HUES6 (cell line): ENCODE data around the gene KATNA1.
A peak's percentile ranks its signal among the peaks of the same experiment; 100 is the strongest.

Source experiments
- H3K27ac ChIP-seq: 2 replicates; pipeline ENCODE4 v1.7.0; 2013; ENCODE audit warnings: low read depth, mild to moderate bottlenecking, low read length, inconsistent platforms
- H3K27me3 ChIP-seq: 2 replicates; pipeline ENCODE4 v1.6.1; 2013; ENCODE audit warnings: low read length; ENCODE audit not compliant: control insufficient read depth, insufficient read depth
- H3K36me3 ChIP-seq: 2 replicates; pipeline ENCODE4 v1.6.1; 2013; ENCODE audit warnings: low read length; ENCODE audit not compliant: control insufficient read depth, insufficient read depth
- H3K4me1 ChIP-seq: 2 replicates; pipeline ENCODE4 v1.6.1; 2013; ENCODE audit warnings: low read length; ENCODE audit not compliant: control insufficient read depth, insufficient read depth
- H3K4me3 ChIP-seq: 2 replicates; pipeline ENCODE4 v1.5.1; 2013; ENCODE audit warnings: low read depth, low read length
- H3K9ac ChIP-seq: one replicate; pipeline ENCODE4 v1.6.1; 2013; ENCODE audit warnings: mild to moderate bottlenecking, low read length
- H3K9me3 ChIP-seq: 2 replicates; pipeline ENCODE4 v1.6.1; 2013; ENCODE audit warnings: low read depth, low read length; ENCODE audit not compliant: control insufficient read depth, insufficient read depth

The KATNA1 gene

GRCh38 chr6:149608381-149608982, 40.0 kb downstream of the KATNA1 start:
- peaks cover 7% of the 10 kb centered on the region; the same call in 1 of the 2 replicates for H3K36me3 ChIP-seq

GRCh38 chr6:149600508-149600907, 48.0 kb downstream of the KATNA1 start:
- H3K9ac ChIP-seq: no peak overlapping the region
- H3K9me3 ChIP-seq: no peaks in the 10 kb centered on the region
- H3K4me1 ChIP-seq: no peaks in the 10 kb centered on the region
- H3K27me3 ChIP-seq: no peaks in the 10 kb centered on the region
- no peak overlapping the region for H3K27ac ChIP-seq
- no peak overlapping the region for H3K4me3 ChIP-seq
- H3K36me3 ChIP-seq: peaks cover 54% of the 10 kb centered on the region

More at GRCh38 chr6:149608381-149608982, 40.0 kb downstream of the KATNA1 start:
- H3K9me3 ChIP-seq: peaks cover 3% of the 10 kb centered on the region; the same call in 1 of the 2 replicates
- no peak overlapping the region for H3K27ac ChIP-seq
- no peak overlapping the region for H3K9ac ChIP-seq
- no peaks in the 10 kb centered on the region for H3K27me3 ChIP-seq
- no peaks in the 10 kb centered on the region for H3K4me1 ChIP-seq
- no peak overlapping the region for H3K4me3 ChIP-seq

- Histone ChIP-seq H3K9me3 (no peaks in the 10 kb centered on the region), H3K27ac (no peak overlapping the region), H3K36me3 (peaks cover 73% of the 10 kb centered on the region), H3K9ac (no peak overlapping the region), H3K4me3 (no peak overlapping the region), H3K27me3 (no peaks in the 10 kb centered on the region), H3K4me1 (no peaks in the 10 kb centered on the region)
Observed at GRCh38 chr6:149593408-149593807, 55.1 kb downstream of the KATNA1 start.

- no peaks in the 10 kb centered on the region for H3K9me3 ChIP-seq
- H3K4me1 ChIP-seq: no peaks in the 10 kb centered on the region
- no peak overlapping the region for H3K4me3 ChIP-seq
- no peak overlapping the region for H3K9ac ChIP-seq
- H3K27me3 ChIP-seq: no peaks in the 10 kb centered on the region
- H3K36me3 ChIP-seq: peaks cover 74% of the 10 kb centered on the region
- no peak overlapping the region for H3K27ac ChIP-seq
Observed at GRCh38 chr6:149592983-149593382, 55.5 kb downstream of the KATNA1 start.

GRCh38 chr6:149586149-149586548, 62.4 kb downstream of the KATNA1 start:
- no peaks in the 10 kb centered on the region for H3K27me3 ChIP-seq
- H3K27ac ChIP-seq: no peak overlapping the region
- H3K36me3 ChIP-seq: peaks cover 66% of the 10 kb centered on the region
- H3K4me1 ChIP-seq: no peaks in the 10 kb centered on the region
- H3K4me3 ChIP-seq: no peak overlapping the region
- H3K9me3 ChIP-seq: no peaks in the 10 kb centered on the region
- H3K9ac ChIP-seq: no peak overlapping the region

GRCh38 chr6:149581349-149581748, 67.2 kb downstream of the KATNA1 start:
- H3K9ac ChIP-seq: no peak overlapping the region
- H3K9me3 ChIP-seq: no peaks in the 10 kb centered on the region
- peaks cover 63% of the 10 kb centered on the region for H3K36me3 ChIP-seq
- no peaks in the 10 kb centered on the region for H3K27me3 ChIP-seq
- H3K4me1 ChIP-seq: no peaks in the 10 kb centered on the region
- no peak overlapping the region for H3K27ac ChIP-seq
- H3K4me3 ChIP-seq: no peak overlapping the region

- Histone ChIP-seq H3K27ac (no peak overlapping the region), H3K4me3 (no peak overlapping the region), H3K9ac (no peak overlapping the region), H3K27me3 (no peaks in the 10 kb centered on the region), H3K4me1 (no peaks in the 10 kb centered on the region), H3K9me3 (no peaks in the 10 kb centered on the region), H3K36me3 (peaks cover 63% of the 10 kb centered on the region)
Observed at GRCh38 chr6:149580880-149581279, 67.6 kb downstream of the KATNA1 start.

GRCh38 chr6:149567945-149568585, 80.4 kb downstream of the KATNA1 start:
- H3K4me1 ChIP-seq: peaks cover 7% of the 10 kb centered on the region; the same call in 1 of the 2 replicates
- H3K27me3 ChIP-seq: no peaks in the 10 kb centered on the region
- no peaks in the 10 kb centered on the region for H3K9me3 ChIP-seq
- no peak overlapping the region for H3K27ac ChIP-seq
- H3K9ac ChIP-seq: no peak overlapping the region
- no peak overlapping the region for H3K4me3 ChIP-seq
- H3K36me3 ChIP-seq: peaks cover 2% of the 10 kb centered on the region; the same call in 1 of the 2 replicates

GRCh38 chr6:149567194-149567586, 81.3 kb downstream of the KATNA1 start:
- no peaks in the 10 kb centered on the region for H3K36me3 ChIP-seq
- peak overlapping the region; percentile 95 for H3K9ac ChIP-seq
- H3K9me3 ChIP-seq: no peaks in the 10 kb centered on the region
- H3K27ac ChIP-seq: no peak overlapping the region
- peaks cover 7% of the 10 kb centered on the region; the same call in 1 of the 2 replicates for H3K4me1 ChIP-seq
- peak overlapping the region; percentile 100 for H3K4me3 ChIP-seq
- H3K27me3 ChIP-seq: no peaks in the 10 kb centered on the region

GRCh38 chr6:149566410-149567193, 81.9 kb downstream of the KATNA1 start:
- Histone ChIP-seq H3K4me1 (peaks cover 7% of the 10 kb centered on the region; the same call in 1 of the 2 replicates), H3K9ac (peak overlapping the region; percentile 95), H3K9me3 (no peaks in the 10 kb centered on the region), H3K27me3 (no peaks in the 10 kb centered on the region), H3K36me3 (no peaks in the 10 kb centered on the region), H3K27ac (peak overlapping the region; percentile 85), H3K4me3 (peak overlapping the region; percentile 100)
